ENCODE data around the gene USP30.
"Not testable (repeated sequence)": the region's sequence is repeated elsewhere in the genome, so short reads cannot be mapped to it uniquely, and the experiment has no call there.

USP30 gene

GRCh38 chr12:109052097-109052413 is 321 bp upstream of the USP30 start:
- peak overlapping the region; percentile 86 to 87 for H3K27ac ChIP-seq (ENCODE audit: low read depth in 2 of 2, low read length in 2 of 2)
- H3K4me1 ChIP-seq (ENCODE audit: control insufficient read depth in 2 of 2, insufficient read depth in 2 of 2, low read length in 2 of 2), result peaks cover 10 to 11% of the 10 kb centered on the region in 2 donors
- H3K9ac ChIP-seq (ENCODE audit: low read depth in 1 of 2, low read length in 2 of 2), result peak overlapping the region; percentile 92 to 94
- peak overlapping the region; percentile 91 to 96 for H3K4me3 ChIP-seq (ENCODE audit: low read length in 2 of 2)
- no peaks in the 10 kb centered on the region for H3K36me3 ChIP-seq (ENCODE audit: control insufficient read depth in 2 of 2, insufficient read depth in 2 of 2, low read length in 2 of 2)
- H3K9me3 ChIP-seq (ENCODE audit: control insufficient read depth in 2 of 2, low read length in 2 of 2), result no peaks in the 10 kb centered on the region
- H3K27me3 ChIP-seq (ENCODE audit: control insufficient read depth in 2 of 2, insufficient read depth in 2 of 2, low read length in 2 of 2), result no peaks in the 10 kb centered on the region

- H3K4me3 ChIP-seq (ENCODE audit: low read length in 2 of 2), result peak overlapping the region; percentile 91 to 96
- H3K36me3 ChIP-seq (ENCODE audit: control insufficient read depth in 2 of 2, insufficient read depth in 2 of 2, low read length in 2 of 2), result peaks cover 0 to 8% of the 10 kb centered on the region in 2 donors
- H3K27me3 ChIP-seq (ENCODE audit: control insufficient read depth in 2 of 2, insufficient read depth in 2 of 2, low read length in 2 of 2), result no peaks in the 10 kb centered on the region
- peak overlapping the region; percentile 92 to 94 for H3K9ac ChIP-seq (ENCODE audit: low read depth in 1 of 2, low read length in 2 of 2)
- no peaks in the 10 kb centered on the region for H3K9me3 ChIP-seq (ENCODE audit: control insufficient read depth in 2 of 2, low read length in 2 of 2)
- peak overlapping the region; percentile 86 to 87 for H3K27ac ChIP-seq (ENCODE audit: low read depth in 2 of 2, low read length in 2 of 2)
- H3K4me1 ChIP-seq (ENCODE audit: control insufficient read depth in 2 of 2, insufficient read depth in 2 of 2, low read length in 2 of 2), result peaks cover 10 to 11% of the 10 kb centered on the region in 2 donors
These were observed 1.2 kb downstream of the USP30 start for GRCh38 chr12:109053382-109054123.

GRCh38 chr12:109054124-109054513 is 1.7 kb downstream of the USP30 start:
- not testable (repeated sequence) for H3K9me3 ChIP-seq (ENCODE audit: control insufficient read depth in 2 of 2, low read length in 2 of 2); H3K27me3 ChIP-seq (ENCODE audit: control insufficient read depth in 2 of 2, insufficient read depth in 2 of 2, low read length in 2 of 2); H3K4me1 ChIP-seq (ENCODE audit: control insufficient read depth in 2 of 2, insufficient read depth in 2 of 2, low read length in 2 of 2)
- Histone ChIP-seq H3K27ac (ENCODE audit: low read depth in 2 of 2, low read length in 2 of 2) (peak overlapping the region; percentile 86 to 87), H3K36me3 (ENCODE audit: control insufficient read depth in 2 of 2, insufficient read depth in 2 of 2, low read length in 2 of 2) (peaks cover 0 to 12% of the 10 kb centered on the region in 2 donors), H3K9ac (ENCODE audit: low read depth in 1 of 2, low read length in 2 of 2) (peak overlapping the region; percentile 27 to 94), H3K4me3 (ENCODE audit: low read length in 2 of 2) (peak overlapping the region; percentile 91 to 96)

GRCh38 chr12:109054520-109054919 is 2.1 kb downstream of the USP30 start:
- Histone ChIP-seq H3K4me3 (ENCODE audit: low read length in 2 of 2) (no peak overlapping the region), H3K27me3 (ENCODE audit: control insufficient read depth in 2 of 2, insufficient read depth in 2 of 2, low read length in 2 of 2) (no peaks in the 10 kb centered on the region), H3K9ac (ENCODE audit: low read depth in 1 of 2, low read length in 2 of 2) (peak overlapping the region in 1 of 2 donors; percentile 27), H3K4me1 (ENCODE audit: control insufficient read depth in 2 of 2, insufficient read depth in 2 of 2, low read length in 2 of 2) (peaks cover 6 to 8% of the 10 kb centered on the region in 2 donors), H3K27ac (ENCODE audit: low read depth in 2 of 2, low read length in 2 of 2) (no peak overlapping the region), H3K9me3 (ENCODE audit: control insufficient read depth in 2 of 2, low read length in 2 of 2) (no peaks in the 10 kb centered on the region), H3K36me3 (ENCODE audit: control insufficient read depth in 2 of 2, insufficient read depth in 2 of 2, low read length in 2 of 2) (peaks cover 0 to 12% of the 10 kb centered on the region in 2 donors)

- Histone ChIP-seq H3K36me3 (ENCODE audit: control insufficient read depth in 2 of 2, insufficient read depth in 2 of 2, low read length in 2 of 2) (peaks cover 2 to 15% of the 10 kb centered on the region in 2 donors), H3K27ac (ENCODE audit: low read depth in 2 of 2, low read length in 2 of 2) (no peak overlapping the region), H3K4me3 (ENCODE audit: low read length in 2 of 2) (no peak overlapping the region), H3K9me3 (ENCODE audit: control insufficient read depth in 2 of 2, low read length in 2 of 2) (no peaks in the 10 kb centered on the region), H3K4me1 (ENCODE audit: control insufficient read depth in 2 of 2, insufficient read depth in 2 of 2, low read length in 2 of 2) (peaks cover 4 to 7% of the 10 kb centered on the region in 2 donors), H3K9ac (ENCODE audit: low read depth in 1 of 2, low read length in 2 of 2) (no peak overlapping the region), H3K27me3 (ENCODE audit: control insufficient read depth in 2 of 2, insufficient read depth in 2 of 2, low read length in 2 of 2) (no peaks in the 10 kb centered on the region)
These were observed 4.5 kb downstream of the USP30 start for GRCh38 chr12:109056891-109057290.

- no peak overlapping the region for H3K9ac ChIP-seq (ENCODE audit: low read depth in 1 of 2, low read length in 2 of 2)
- peaks cover 0 to 5% of the 10 kb centered on the region in 2 donors for H3K4me1 ChIP-seq (ENCODE audit: control insufficient read depth in 2 of 2, insufficient read depth in 2 of 2, low read length in 2 of 2)
- peaks cover 2 to 15% of the 10 kb centered on the region in 2 donors for H3K36me3 ChIP-seq (ENCODE audit: control insufficient read depth in 2 of 2, insufficient read depth in 2 of 2, low read length in 2 of 2)
- no peak overlapping the region for H3K4me3 ChIP-seq (ENCODE audit: low read length in 2 of 2)
- H3K9me3 ChIP-seq (ENCODE audit: control insufficient read depth in 2 of 2, low read length in 2 of 2), result no peaks in the 10 kb centered on the region
- no peak overlapping the region for H3K27ac ChIP-seq (ENCODE audit: low read depth in 2 of 2, low read length in 2 of 2)
- no peaks in the 10 kb centered on the region for H3K27me3 ChIP-seq (ENCODE audit: control insufficient read depth in 2 of 2, insufficient read depth in 2 of 2, low read length in 2 of 2)
These were observed 5.0 kb downstream of the USP30 start for GRCh38 chr12:109057376-109057775.

GRCh38 chr12:109058773-109059172 is 6.4 kb downstream of the USP30 start:
- no peaks in the 10 kb centered on the region for H3K9me3 ChIP-seq (ENCODE audit: control insufficient read depth in 2 of 2, low read length in 2 of 2)
- no peak overlapping the region for H3K27ac ChIP-seq (ENCODE audit: low read depth in 2 of 2, low read length in 2 of 2)
- H3K4me3 ChIP-seq (ENCODE audit: low read length in 2 of 2), result no peak overlapping the region
- no peak overlapping the region for H3K9ac ChIP-seq (ENCODE audit: low read depth in 1 of 2, low read length in 2 of 2)
- no peaks in the 10 kb centered on the region for H3K27me3 ChIP-seq (ENCODE audit: control insufficient read depth in 2 of 2, insufficient read depth in 2 of 2, low read length in 2 of 2)
- peaks cover 4 to 20% of the 10 kb centered on the region in 2 donors for H3K36me3 ChIP-seq (ENCODE audit: control insufficient read depth in 2 of 2, insufficient read depth in 2 of 2, low read length in 2 of 2)
- no peaks in the 10 kb centered on the region for H3K4me1 ChIP-seq (ENCODE audit: control insufficient read depth in 2 of 2, insufficient read depth in 2 of 2, low read length in 2 of 2)

- H3K36me3 ChIP-seq (ENCODE audit: control insufficient read depth in 2 of 2, insufficient read depth in 2 of 2, low read length in 2 of 2), result peaks cover 13 to 25% of the 10 kb centered on the region in 2 donors
- H3K4me3 ChIP-seq (ENCODE audit: low read length in 2 of 2), result no peak overlapping the region
- no peaks in the 10 kb centered on the region for H3K9me3 ChIP-seq (ENCODE audit: control insufficient read depth in 2 of 2, low read length in 2 of 2)
- H3K4me1 ChIP-seq (ENCODE audit: control insufficient read depth in 2 of 2, insufficient read depth in 2 of 2, low read length in 2 of 2), result peaks cover 13 to 21% of the 10 kb centered on the region in 2 donors
- no peaks in the 10 kb centered on the region for H3K27me3 ChIP-seq (ENCODE audit: control insufficient read depth in 2 of 2, insufficient read depth in 2 of 2, low read length in 2 of 2)
- H3K9ac ChIP-seq (ENCODE audit: low read depth in 1 of 2, low read length in 2 of 2), result no peak overlapping the region
- H3K27ac ChIP-seq (ENCODE audit: low read depth in 2 of 2, low read length in 2 of 2), result no peak overlapping the region
These were observed 11.8 kb downstream of the USP30 start for GRCh38 chr12:109064143-109064542.

- Histone ChIP-seq H3K9ac (ENCODE audit: low read depth in 1 of 2, low read length in 2 of 2) (peak overlapping the region in 1 of 2 donors; percentile 8), H3K27me3 (ENCODE audit: control insufficient read depth in 2 of 2, insufficient read depth in 2 of 2, low read length in 2 of 2) (no peaks in the 10 kb centered on the region), H3K4me3 (ENCODE audit: low read length in 2 of 2) (no peak overlapping the region), H3K9me3 (ENCODE audit: control insufficient read depth in 2 of 2, low read length in 2 of 2) (no peaks in the 10 kb centered on the region), H3K27ac (ENCODE audit: low read depth in 2 of 2, low read length in 2 of 2) (peak overlapping the region; percentile 16 to 63), H3K4me1 (ENCODE audit: control insufficient read depth in 2 of 2, insufficient read depth in 2 of 2, low read length in 2 of 2) (peaks cover 15 to 25% of the 10 kb centered on the region in 2 donors), H3K36me3 (ENCODE audit: control insufficient read depth in 2 of 2, insufficient read depth in 2 of 2, low read length in 2 of 2) (peaks cover 11 to 21% of the 10 kb centered on the region in 2 donors)
These were observed 12.9 kb downstream of the USP30 start for GRCh38 chr12:109065154-109065852.

- no peaks in the 10 kb centered on the region for H3K9me3 ChIP-seq (ENCODE audit: control insufficient read depth in 2 of 2, low read length in 2 of 2)
- H3K4me3 ChIP-seq (ENCODE audit: low read length in 2 of 2), result no peak overlapping the region
- H3K27me3 ChIP-seq (ENCODE audit: control insufficient read depth in 2 of 2, insufficient read depth in 2 of 2, low read length in 2 of 2), result no peaks in the 10 kb centered on the region
- peak overlapping the region in 1 of 2 donors; percentile 8 for H3K9ac ChIP-seq (ENCODE audit: low read depth in 1 of 2, low read length in 2 of 2)
- H3K27ac ChIP-seq (ENCODE audit: low read depth in 2 of 2, low read length in 2 of 2), result peak overlapping the region in 1 of 2 donors; percentile 63
- peaks cover 11 to 23% of the 10 kb centered on the region in 2 donors for H3K36me3 ChIP-seq (ENCODE audit: control insufficient read depth in 2 of 2, insufficient read depth in 2 of 2, low read length in 2 of 2)
- peaks cover 17 to 28% of the 10 kb centered on the region in 2 donors for H3K4me1 ChIP-seq (ENCODE audit: control insufficient read depth in 2 of 2, insufficient read depth in 2 of 2, low read length in 2 of 2)
These were observed 13.4 kb downstream of the USP30 start for GRCh38 chr12:109065853-109066193.

All from mucosa of rectum (tissue), 2 donors.